Measurements from ENCODE around the gene WNT3.

Gene WNT3

GRCh38 chr17:46727572-46728348, 90.7 kb downstream of the WNT3 start:
- in situ Hi-C loops (cut with HindIII; ENCODE audit: low sequenced_read_pairs), result no loop called here
- TF ChIP-seq, protein P1, sequence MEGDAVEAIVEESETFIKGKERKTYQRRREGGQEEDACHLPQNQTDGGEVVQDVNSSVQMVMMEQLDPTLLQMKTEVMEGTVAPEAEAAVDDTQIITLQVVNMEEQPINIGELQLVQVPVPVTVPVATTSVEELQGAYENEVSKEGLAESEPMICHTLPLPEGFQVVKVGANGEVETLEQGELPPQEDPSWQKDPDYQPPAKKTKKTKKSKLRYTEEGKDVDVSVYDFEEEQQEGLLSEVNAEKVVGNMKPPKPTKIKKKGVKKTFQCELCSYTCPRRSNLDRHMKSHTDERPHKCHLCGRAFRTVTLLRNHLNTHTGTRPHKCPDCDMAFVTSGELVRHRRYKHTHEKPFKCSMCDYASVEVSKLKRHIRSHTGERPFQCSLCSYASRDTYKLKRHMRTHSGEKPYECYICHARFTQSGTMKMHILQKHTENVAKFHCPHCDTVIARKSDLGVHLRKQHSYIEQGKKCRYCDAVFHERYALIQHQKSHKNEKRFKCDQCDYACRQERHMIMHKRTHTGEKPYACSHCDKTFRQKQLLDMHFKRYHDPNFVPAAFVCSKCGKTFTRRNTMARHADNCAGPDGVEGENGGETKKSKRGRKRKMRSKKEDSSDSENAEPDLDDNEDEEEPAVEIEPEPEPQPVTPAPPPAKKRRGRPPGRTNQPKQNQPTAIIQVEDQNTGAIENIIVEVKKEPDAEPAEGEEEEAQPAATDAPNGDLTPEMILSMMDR (IDR thresholded peaks at IDR 0.05; ENCODE audit: low read depth, low read length), result no peak
- H3K4me3 ChIP-seq (ENCODE audit: low read depth, low read length), result no peak overlapping the region
- peak; percentile 75 for DNase-seq (ENCODE audit: low read depth, low spot score)

- H3K4me3 ChIP-seq (ENCODE audit: low read depth, low read length), result no peak overlapping the region
- in situ Hi-C loops (cut with HindIII; ENCODE audit: low sequenced_read_pairs), result no loop called here
- DNase-seq (ENCODE audit: low read depth, low spot score), result no peak
- TF ChIP-seq, protein P1 (IDR thresholded peaks at IDR 0.05; ENCODE audit: low read depth, low read length), result no peak
Observed at GRCh38 chr17:46726206-46726605, 92.3 kb downstream of the WNT3 start.

GRCh38 chr17:46722662-46723285, 95.7 kb downstream of the WNT3 start:
- in situ Hi-C loops (cut with HindIII; ENCODE audit: low sequenced_read_pairs), result no loop called here
- H3K4me3 ChIP-seq (ENCODE audit: low read depth, low read length), result no peak overlapping the region
- TF ChIP-seq, protein P1 (IDR thresholded peaks at IDR 0.05; ENCODE audit: low read depth, low read length), result no peak
- peak; percentile 16 for DNase-seq (ENCODE audit: low read depth, low spot score)

- no peak for DNase-seq (ENCODE audit: low read depth, low spot score)
- TF ChIP-seq, protein P1 (IDR thresholded peaks at IDR 0.05; ENCODE audit: low read depth, low read length), result no peak
- no peak overlapping the region for H3K4me3 ChIP-seq (ENCODE audit: low read depth, low read length)
- in situ Hi-C loops (cut with HindIII; ENCODE audit: low sequenced_read_pairs), result no loop called here
Observed at GRCh38 chr17:46720408-46720807, 98.1 kb downstream of the WNT3 start.

DNA sequence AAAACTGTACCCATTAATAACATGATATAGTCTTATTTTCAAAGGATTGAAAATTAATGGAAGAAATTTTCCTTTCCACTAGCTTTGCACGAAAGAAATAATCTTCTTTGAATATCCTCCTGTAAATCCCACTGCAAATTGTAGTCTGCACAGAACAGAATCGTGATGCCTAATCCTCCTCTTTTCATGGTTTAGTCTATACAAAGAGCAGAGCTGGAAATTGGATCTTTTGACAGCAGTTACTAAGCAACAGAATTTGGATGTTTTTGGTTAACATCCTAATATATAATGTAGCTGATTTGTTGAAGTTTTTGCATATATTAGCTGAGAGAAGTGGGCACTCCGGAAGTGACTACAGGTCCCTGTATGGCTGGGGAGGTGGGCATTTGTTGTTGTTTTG, 98.6 kb downstream of the WNT3 start:
- TF ChIP-seq, protein P1 (IDR thresholded peaks at IDR 0.05; ENCODE audit: low read depth, low read length), result no peak

GRCh38 chr17:46717999-46718398, 100.5 kb downstream of the WNT3 start:
- in situ Hi-C loops (cut with HindIII; ENCODE audit: low sequenced_read_pairs), result no loop called here
- no peak overlapping the region for H3K4me3 ChIP-seq (ENCODE audit: low read depth, low read length)
- no peak for DNase-seq (ENCODE audit: low read depth, low spot score)
- TF ChIP-seq, protein P1 (IDR thresholded peaks at IDR 0.05; ENCODE audit: low read depth, low read length), result no peak

More for the DNA sequence above, 98.6 kb downstream of the WNT3 start:
- in situ Hi-C loops (cut with HindIII; ENCODE audit: low sequenced_read_pairs), result no loop called here
- H3K4me3 ChIP-seq (ENCODE audit: low read depth, low read length), result no peak overlapping the region
- no peak for DNase-seq (ENCODE audit: low read depth, low spot score)
